Midbrain (tissue), 1 donor: Measurements from ENCODE around the gene SSTR3.

Experiments
- DNase-seq: peaks from one replicate; lab custom pipeline; 2025; lab: John Stamatoyannopoulos, UW

SSTR3 gene

GRCh38 chr22:37196539-37197450 is 15.5 kb downstream of the SSTR3 start:
- peak; percentile 39 for DNase-seq

DNA sequence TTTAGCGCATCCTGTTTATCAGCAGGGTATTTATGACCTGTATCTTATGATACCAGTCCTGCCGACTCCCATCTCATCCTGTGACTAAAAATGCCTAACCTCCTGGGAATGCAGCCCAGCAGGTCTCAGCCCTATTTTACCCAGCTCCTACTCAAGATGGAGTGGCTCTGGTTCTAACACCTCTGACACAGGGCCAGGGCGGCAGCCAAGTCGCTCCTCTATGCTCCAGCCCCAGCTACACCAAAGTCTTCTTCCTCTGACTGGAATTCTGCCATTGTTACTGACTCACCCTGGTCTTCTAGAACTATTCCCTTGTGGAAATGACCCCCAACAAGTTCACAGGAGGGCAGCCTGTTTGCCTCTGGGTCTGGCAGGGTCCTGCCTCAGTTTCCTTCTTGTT is 16.4 kb downstream of the SSTR3 start:
- DNase-seq = no peak

DNA sequence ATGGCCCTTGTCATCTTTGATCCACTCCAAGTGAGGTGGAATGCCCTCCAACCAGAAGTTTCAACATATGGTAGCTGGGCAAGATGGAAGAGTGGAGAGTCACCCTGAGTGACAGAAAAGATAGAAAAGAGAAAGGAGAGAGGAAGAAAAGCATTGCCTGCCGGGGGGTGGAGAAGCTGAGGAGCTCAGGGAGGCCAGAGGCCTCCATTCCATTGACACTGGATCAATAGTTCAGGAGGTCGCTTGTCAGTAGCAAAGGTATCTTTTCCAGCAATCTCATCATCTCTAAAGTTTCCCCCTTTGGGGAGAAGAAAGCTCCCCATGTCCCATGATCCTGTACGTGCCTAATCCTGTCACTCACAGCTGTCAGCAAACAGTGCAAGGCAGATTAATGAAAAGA is 17.5 kb downstream of the SSTR3 start:
- DNase-seq = no peak

- peak; percentile 19 for DNase-seq
Measured at GRCh38 chr22:37193629-37194191, 18.6 kb downstream of the SSTR3 start.

DNA sequence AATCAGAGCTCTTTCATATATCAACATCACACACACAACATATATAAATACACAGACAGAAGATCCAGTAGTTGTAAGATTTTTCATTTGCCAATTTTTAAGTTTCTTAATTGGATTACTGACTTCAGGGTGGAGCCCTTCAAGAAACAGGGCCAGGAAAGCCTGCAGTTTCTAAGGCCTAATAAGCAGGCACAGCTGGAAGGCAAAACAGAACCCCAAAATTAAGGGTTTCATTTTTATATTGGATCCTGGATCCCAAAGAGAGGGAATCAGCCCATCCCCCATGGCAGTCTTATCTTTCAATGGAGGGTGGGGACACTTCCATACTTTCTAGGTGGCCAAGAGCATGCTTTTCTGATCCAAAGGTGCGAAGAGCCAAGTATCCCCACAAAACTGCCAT is 19.5 kb downstream of the SSTR3 start:
- no peak for DNase-seq

DNA sequence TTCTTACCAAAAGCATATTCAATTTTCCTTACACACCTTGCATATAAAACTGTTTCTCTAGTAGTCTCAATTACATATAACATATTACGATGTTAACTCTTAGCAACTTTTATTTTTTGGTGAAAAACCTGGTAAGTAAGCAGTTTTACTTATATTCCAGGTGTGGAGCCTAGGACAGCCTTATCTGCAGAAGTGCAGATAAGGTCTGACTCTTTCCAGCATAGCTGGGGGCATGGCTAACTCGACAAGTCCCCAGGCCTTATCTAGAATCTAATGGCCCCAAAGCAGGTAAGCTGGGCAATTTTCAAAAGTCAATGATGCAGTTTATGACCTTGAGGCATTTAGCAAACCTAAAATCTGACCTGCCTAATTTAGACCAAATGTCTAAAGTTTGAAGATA is 20.1 kb downstream of the SSTR3 start:
- no peak for DNase-seq

- no peak for DNase-seq
Measured at GRCh38 chr22:37190262-37190780, 22.0 kb downstream of the SSTR3 start.

DNA sequence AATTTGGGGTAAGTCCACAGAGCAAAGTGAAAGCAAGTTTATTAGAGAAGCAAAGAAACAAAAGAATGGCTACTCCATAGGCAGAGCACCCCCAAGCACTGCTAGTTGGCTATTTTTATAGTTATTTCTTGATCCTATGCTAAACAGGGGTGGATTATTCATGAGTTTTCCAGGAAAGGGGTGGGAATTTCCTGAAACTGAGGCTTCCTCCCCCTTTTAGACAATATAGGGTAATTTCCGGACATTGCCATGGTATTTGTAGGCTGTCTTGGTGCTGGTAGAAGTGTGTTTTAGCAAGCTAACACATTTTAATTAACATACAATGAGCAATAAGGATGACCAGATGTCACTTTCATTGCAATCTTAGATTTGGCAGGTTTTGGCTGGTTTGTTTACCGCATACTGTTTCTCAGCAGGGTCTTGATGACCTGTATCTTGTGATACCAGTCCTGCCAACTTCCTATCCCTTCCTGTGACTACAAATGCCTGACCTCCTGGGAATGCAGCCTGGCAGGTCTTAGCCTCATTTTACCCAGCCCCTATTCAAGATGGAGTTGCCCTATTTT is 23.3 kb downstream of the SSTR3 start:
- no peak for DNase-seq

GRCh38 chr22:37187891-37188761 is 24.2 kb downstream of the SSTR3 start, which contains the start of gene C1QTNF6:
C1QTNF6 (minus strand) TSS chr22:37188247; CDS start chr22:37188213, 34 bp downstream.
- no peak for DNase-seq

- no peak for DNase-seq
Measured at GRCh38 chr22:37187552-37187890, 24.8 kb downstream of the SSTR3 start.

- no peak for DNase-seq
Measured at GRCh38 chr22:37186997-37187522, 25.2 kb downstream of the SSTR3 start.

DNA sequence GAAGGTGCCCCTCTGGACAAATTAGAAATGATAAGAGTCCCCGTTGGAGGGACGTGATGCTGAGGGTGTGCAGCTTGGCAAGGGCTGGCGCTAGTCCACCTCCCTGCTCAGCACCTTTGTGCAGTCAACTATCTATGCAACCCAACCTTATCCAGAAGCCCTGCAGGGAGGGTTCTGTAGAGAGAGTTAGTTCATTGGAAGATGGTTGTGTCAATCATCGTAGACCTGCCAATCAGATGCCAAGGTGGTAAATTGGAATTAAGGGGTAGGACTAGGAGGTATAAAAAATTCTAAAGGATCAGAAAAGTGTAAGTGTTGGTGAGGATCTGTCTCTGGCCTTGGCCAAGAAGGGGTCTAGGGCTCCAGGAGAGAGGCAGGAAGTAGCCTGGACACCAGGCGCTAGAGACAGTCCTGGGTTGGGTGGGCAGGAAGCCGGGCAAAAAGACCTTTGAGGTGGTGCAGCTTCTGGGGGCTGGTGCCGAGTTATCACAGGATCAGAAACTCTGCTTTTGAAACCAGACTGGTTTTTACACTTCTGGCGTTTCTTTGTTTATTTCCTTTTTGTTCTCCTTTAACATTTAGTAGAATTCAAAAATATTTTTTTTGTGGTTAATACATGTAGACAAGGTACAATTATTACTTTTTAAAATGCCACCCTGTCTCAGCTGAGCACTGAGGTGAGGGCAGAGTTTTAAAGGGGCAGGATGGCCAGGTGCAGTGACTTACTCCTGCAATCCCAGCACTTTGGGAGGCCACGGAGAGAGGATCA is 25.9 kb downstream of the SSTR3 start:
- no peak for DNase-seq

GRCh38 chr22:37185646-37186227 is 26.5 kb downstream of the SSTR3 start:
- no peak for DNase-seq

GRCh38 chr22:37184816-37185541 is 27.3 kb downstream of the SSTR3 start:
- no peak for DNase-seq

DNA sequence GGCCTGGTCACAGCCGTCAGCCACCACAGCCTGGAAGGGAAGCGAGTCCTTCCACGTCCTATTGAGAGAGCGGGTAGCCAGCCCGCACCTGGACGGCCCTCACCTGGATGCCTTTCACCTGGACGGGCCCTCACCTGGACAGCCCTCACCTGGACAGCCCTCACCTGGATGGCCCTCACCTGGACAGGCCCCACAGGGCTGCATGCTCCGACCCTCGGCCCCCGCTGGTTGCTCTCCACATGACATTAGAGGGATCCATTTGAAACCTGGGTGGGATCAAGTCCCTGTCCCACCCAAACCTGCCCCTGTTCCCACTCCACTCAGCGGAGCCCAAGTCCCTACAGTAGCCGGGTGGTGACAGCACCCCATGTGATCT is 27.9 kb downstream of the SSTR3 start:
- no peak for DNase-seq

GRCh38 chr22:37183432-37184379 is 28.6 kb downstream of the SSTR3 start:
- DNase-seq = no peak

DNA sequence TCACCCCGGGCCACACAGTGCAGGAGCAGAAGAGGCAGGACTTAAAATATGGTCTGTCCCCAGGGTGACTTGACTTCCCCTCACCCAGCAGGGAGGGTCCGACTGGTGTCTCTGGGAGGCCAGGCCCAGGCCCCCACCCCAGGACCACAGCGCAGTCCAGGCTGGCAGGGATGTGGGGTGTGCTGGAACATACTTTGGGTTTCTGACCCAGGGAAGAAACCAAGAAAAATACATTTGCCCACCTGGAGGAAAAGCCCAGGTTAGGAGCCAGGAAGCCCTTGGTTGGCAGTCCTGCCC is 29.4 kb downstream of the SSTR3 start:
- no peak for DNase-seq

DNA sequence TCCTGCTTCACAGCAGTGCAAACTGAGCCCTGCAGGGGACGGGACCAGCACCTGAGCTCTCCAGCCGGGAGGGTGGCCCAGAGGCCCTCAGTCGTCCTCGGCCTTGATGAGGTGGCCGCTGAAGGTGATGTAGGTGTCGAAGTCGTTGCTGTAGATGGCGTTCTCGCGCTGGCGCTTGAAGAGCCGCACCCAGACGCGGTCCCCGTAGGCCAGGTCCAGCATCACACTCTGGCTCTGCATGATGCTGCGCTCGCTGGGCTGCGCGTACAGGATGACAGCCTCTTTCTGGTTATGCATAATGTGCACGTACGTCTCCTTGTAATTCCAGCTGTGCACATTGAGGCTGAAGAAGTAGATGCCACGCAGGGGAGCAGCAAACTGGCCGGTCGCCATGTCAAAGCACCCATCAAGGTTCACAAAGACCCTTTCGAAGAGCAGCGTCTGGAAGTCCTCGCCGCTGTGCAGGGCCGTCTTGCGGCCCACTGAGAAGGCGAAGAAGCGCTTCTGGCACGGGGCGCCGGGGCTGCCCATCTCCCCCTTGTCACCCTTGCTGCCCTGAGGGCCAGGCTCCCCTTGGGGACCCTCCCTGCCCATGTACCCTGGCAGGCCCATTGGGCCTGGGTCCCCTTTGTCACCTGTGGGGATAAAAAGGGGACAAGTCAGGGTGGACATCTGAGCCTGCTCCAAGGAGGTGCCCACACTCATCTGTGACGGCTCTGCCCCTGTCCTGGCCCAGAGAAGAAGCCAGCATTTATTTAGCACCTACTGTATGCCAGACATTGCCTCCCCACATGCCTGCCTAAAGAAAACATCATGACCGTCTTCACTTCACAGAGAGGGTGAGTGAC is 30.0 kb downstream of the SSTR3 start:
- DNase-seq = no peak
